Loucy (cell line): ENCODE results near the gene ZFPL1.

ENCODE experiments used
- H2AFZ ChIP-seq: fragments of 200-600 bp; sonication (generic); 2 replicates; pipeline ENCODE4 v1.6.0; 2016; ENCODE audit warnings: antibody characterized with exemption, mild to moderate bottlenecking, low read length, moderate library complexity
- H3F3A ChIP-seq: fragments of 200-600 bp; 2 replicates; pipeline ENCODE4 v1.6.0; 2016; ENCODE audit warnings: antibody characterized with exemption, low read depth, mild to moderate bottlenecking
- H3K27me3 ChIP-seq: fragments of 200-600 bp; sonication (generic); 2 replicates; pipeline ENCODE4 v1.6.1; 2014; ENCODE audit warnings: low read length, mild to moderate bottlenecking; ENCODE audit not compliant: insufficient read depth, poor library complexity, severe bottlenecking
- H3K36me3 ChIP-seq: fragments of 200-600 bp; sonication (generic); 2 replicates; pipeline ENCODE4 v1.6.1; 2016; ENCODE audit warnings: low read length; ENCODE audit not compliant: insufficient read depth
- H3K4me1 ChIP-seq: fragments of 200-600 bp; sonication (generic); 2 replicates; pipeline ENCODE4 v1.5.1; 2014; ENCODE audit warnings: low read length, mild to moderate bottlenecking; ENCODE audit not compliant: insufficient read depth, poor library complexity, severe bottlenecking
- H3K4me2 ChIP-seq: fragments of 200-600 bp; sonication (generic); 2 replicates; pipeline ENCODE4 v1.6.0; 2014; ENCODE audit warnings: antibody characterized with exemption, low read length, low read depth, mild to moderate bottlenecking; ENCODE audit not compliant: poor library complexity, severe bottlenecking
- H3K4me3 ChIP-seq: fragments of 200-600 bp; sonication (generic); 2 replicates; pipeline ENCODE4 v1.5.1; 2014; ENCODE audit warnings: low read length, mild to moderate bottlenecking, mixed read lengths; ENCODE audit not compliant: poor library complexity, severe bottlenecking
- H3K79me2 ChIP-seq: fragments of 200-600 bp; sonication (generic); 2 replicates; pipeline ENCODE4 v1.6.1; 2014; ENCODE audit warnings: low read length; ENCODE audit not compliant: insufficient read depth
- H3K9ac ChIP-seq: fragments of 200-600 bp; sonication (generic); 2 replicates; pipeline ENCODE4 v1.6.0; 2014; ENCODE audit warnings: mild to moderate bottlenecking, low read depth, low read length, moderate library complexity; ENCODE audit not compliant: poor library complexity, severe bottlenecking
- H3K9me2 ChIP-seq: fragments of 200-600 bp; sonication (generic); replicated peaks from 2 replicates; pipeline ENCODE4 v1.6.1; 2016; ENCODE audit warnings: low read depth, low read length, mixed read lengths
- H3K9me3 ChIP-seq: fragments of 200-600 bp; sonication (generic); 2 replicates; pipeline ENCODE4 v1.6.1; 2014; ENCODE audit warnings: mild to moderate bottlenecking, antibody characterized with exemption, low read length, low read depth; ENCODE audit not compliant: insufficient read depth
- H4K20me1 ChIP-seq: fragments of 200-600 bp; sonication (generic); 2 replicates; pipeline ENCODE4 v1.6.0; 2014; ENCODE audit warnings: antibody characterized with exemption, low read length, mild to moderate bottlenecking; ENCODE audit not compliant: insufficient read depth, poor library complexity, severe bottlenecking
- CTCF ChIP-seq: fragments of 200-600 bp; sonication (generic); conservative IDR thresholded peaks from 2 replicates; pipeline ENCODE4 v1.5.1; 2014; ENCODE audit warnings: mild to moderate bottlenecking, antibody characterized with exemption, low read length
- EZH2phosphoT487 ChIP-seq: fragments of 200-600 bp; IDR thresholded peaks from 2 replicates; pipeline ENCODE4 v1.6.1; 2018; ENCODE audit warnings: antibody characterized with exemption, mild to moderate bottlenecking, moderate library complexity, borderline replicate concordance

ZFPL1 gene

GRCh38 chr11:65057526-65057925 lies 26.5 kb upstream of the ZFPL1 start:
- H3K4me1 ChIP-seq, result peaks cover 5% of the 10 kb centered on the region
- H3K79me2 ChIP-seq, result no peaks in the 10 kb centered on the region
- no peaks in the 10 kb centered on the region for H3K27me3 ChIP-seq
- H3K4me2 ChIP-seq, result no peak overlapping the region
- no peaks in the 10 kb centered on the region for H3K36me3 ChIP-seq
- no peaks in the 10 kb centered on the region for H3K9me2 ChIP-seq
- TF ChIP-seq CTCF (no peak), EZH2phosphoT487 (no peak)
- H4K20me1 ChIP-seq, result no peaks in the 10 kb centered on the region
- H3K9ac ChIP-seq, result no peak overlapping the region
- no peak overlapping the region for H3K4me3 ChIP-seq
- no peaks in the 10 kb centered on the region for H3K9me3 ChIP-seq
- H3F3A ChIP-seq, result no peaks in the 10 kb centered on the region
- H2AFZ ChIP-seq, result no peak overlapping the region

- H3K4me3 ChIP-seq, result no peak overlapping the region
- no peaks in the 10 kb centered on the region for H3K27me3 ChIP-seq
- H3K4me1 ChIP-seq, result peaks cover 5% of the 10 kb centered on the region
- H3K9ac ChIP-seq, result no peak overlapping the region
- no peaks in the 10 kb centered on the region for H3K79me2 ChIP-seq
- H3K9me2 ChIP-seq, result no peaks in the 10 kb centered on the region
- no peaks in the 10 kb centered on the region for H3K36me3 ChIP-seq
- H3K9me3 ChIP-seq, result no peaks in the 10 kb centered on the region
- TF ChIP-seq EZH2phosphoT487 (no peak), CTCF (no peak)
- no peak overlapping the region for H2AFZ ChIP-seq
- H3K4me2 ChIP-seq, result no peak overlapping the region
- H4K20me1 ChIP-seq, result no peaks in the 10 kb centered on the region
- H3F3A ChIP-seq, result no peaks in the 10 kb centered on the region
These were observed 26.0 kb upstream of the ZFPL1 start for GRCh38 chr11:65058012-65058411.

GRCh38 chr11:65058419-65059054 lies 25.5 kb upstream of the ZFPL1 start, which contains the start of gene NAALADL1:
TSS of gene NAALADL1 (minus strand) at chr11:65058553. CDS start at chr11:65058521, 32 bp downstream.
- H3F3A ChIP-seq, result no peaks in the 10 kb centered on the region
- TF ChIP-seq CTCF (no peak), EZH2phosphoT487 (no peak)
- no peak within 1 kb of the TSS for H2AFZ ChIP-seq
- no peaks in the 10 kb centered on the region for H3K79me2 ChIP-seq
- H4K20me1 ChIP-seq, result no peaks in the 10 kb centered on the region
- H3K4me3 ChIP-seq, result no peak within 1 kb of the TSS
- H3K27me3 ChIP-seq, result no peaks in the 10 kb centered on the region
- H3K4me2 ChIP-seq, result no peak within 1 kb of the TSS
- no peak within 1 kb of the TSS for H3K9ac ChIP-seq
- no peaks in the 10 kb centered on the region for H3K9me3 ChIP-seq
- peaks cover 5% of the 10 kb centered on the region for H3K4me1 ChIP-seq
- no peaks in the 10 kb centered on the region for H3K9me2 ChIP-seq
- no peaks in the 10 kb centered on the region for H3K36me3 ChIP-seq
